ENCODE data around the gene C1orf35.

C1orf35 gene

DNA sequence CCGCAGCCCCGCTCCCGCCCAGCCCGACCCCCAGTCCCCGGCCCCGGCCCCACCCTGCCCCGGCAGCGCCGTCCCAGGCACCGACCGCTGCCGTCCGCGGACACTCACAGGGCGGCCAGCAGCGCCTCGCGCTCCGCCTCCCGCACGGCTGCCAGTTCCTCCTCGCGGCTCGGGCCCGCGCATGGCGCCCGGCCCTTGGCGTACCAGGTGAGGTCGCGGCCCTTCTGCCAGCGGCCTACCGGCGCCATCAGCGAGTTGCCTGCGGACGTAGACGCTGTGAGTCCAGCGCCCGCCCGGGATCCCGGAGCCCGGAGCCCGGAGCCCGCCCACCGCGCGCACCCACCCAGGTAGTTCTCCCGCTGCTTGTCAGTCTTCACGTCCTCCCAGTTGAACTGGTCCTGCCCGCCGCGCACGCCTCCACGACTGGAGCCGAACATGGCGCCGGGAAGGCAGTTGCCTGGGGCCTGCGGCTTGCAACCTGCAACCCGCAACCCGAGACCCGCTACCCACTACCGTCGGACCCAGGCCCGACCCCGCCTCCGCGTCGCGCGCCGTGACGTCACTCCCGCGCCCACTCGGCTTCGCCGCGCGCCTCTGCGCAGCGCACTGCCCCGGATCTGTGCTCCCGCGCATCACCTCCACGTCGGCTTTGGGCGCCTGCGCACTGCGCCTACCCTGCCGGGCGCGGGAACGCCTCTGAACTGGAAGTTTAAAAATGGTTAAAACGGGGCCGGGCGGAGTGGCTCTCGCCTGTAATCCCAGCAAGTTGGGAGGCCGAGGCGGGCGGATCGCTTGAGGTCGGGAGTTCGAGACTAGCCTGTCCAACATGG, at the start of gene C1orf35:
C1orf35 (minus strand) TSS at position 535 of the 830 bp plus-strand sequence; CDS start at position 437, 98 bp downstream.
- peak; percentile 96 for FAIRE-seq
- peak; percentile 93 for DNase-seq (ENCODE audit: extremely low spot score, insufficient read length, low read depth)

DNA sequence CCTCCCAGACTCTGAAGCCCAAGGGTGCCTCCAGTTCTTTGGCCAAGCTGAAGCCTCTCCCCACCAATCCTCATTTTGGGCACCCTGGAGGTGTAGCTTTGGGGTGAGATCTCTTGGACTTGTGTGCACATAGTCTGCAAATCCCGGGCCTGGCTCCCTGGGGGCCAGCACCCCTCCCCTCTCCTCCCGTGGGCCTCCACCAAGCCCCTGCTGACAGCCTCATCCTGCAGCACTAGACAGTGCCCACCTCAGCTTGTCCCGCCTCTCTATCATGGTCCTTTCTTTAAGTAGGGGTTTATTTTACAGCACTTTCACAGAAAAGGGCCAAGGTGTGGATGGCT, 49.8 kb upstream of the C1orf35 start:
- FAIRE-seq (no peak), DNase-seq (ENCODE audit: extremely low spot score, insufficient read length, low read depth) (no peak)

DNA sequence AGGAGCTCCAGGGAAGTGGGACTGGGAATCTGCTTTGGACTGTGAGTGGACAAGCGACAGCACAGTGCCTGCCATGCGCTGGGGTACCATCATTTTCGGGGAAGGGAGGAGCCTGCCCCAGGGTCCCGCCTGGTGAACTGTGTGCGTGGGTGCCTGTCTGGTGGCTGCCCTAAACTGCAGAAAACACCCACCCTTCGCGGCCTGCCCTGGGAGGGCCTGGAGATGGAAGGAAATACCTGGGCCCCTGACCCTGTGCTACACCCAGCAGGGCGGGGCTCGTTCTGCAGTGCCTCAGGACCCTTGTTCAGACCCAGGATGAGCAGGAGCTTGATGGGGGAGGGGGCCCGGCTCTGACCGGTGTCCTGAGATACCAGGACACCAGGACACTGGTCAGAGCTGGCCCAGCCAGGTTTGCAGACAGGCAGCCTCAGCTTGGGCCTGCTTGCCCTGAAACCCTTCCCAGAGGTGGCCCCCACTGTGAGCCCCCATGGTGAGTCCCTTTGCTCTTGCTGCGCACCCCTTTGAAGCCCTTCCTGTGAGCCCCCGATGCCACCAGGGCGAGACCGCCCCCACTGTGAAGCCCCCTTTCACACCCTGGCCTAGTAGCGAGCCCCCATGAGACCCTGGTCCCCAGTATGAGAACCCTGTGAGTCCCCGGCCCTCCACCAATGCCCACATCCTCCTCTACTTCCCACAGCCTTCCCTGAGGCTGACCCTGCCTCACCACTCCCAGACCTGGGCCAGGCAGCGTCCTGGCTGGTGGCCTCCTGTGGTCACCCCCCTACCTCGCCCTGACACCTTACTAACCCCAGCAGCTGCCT, 49.2 kb upstream of the C1orf35 start:
- DNase-seq (ENCODE audit: extremely low spot score, insufficient read length, low read depth) (no peak), FAIRE-seq (no peak)

DNA sequence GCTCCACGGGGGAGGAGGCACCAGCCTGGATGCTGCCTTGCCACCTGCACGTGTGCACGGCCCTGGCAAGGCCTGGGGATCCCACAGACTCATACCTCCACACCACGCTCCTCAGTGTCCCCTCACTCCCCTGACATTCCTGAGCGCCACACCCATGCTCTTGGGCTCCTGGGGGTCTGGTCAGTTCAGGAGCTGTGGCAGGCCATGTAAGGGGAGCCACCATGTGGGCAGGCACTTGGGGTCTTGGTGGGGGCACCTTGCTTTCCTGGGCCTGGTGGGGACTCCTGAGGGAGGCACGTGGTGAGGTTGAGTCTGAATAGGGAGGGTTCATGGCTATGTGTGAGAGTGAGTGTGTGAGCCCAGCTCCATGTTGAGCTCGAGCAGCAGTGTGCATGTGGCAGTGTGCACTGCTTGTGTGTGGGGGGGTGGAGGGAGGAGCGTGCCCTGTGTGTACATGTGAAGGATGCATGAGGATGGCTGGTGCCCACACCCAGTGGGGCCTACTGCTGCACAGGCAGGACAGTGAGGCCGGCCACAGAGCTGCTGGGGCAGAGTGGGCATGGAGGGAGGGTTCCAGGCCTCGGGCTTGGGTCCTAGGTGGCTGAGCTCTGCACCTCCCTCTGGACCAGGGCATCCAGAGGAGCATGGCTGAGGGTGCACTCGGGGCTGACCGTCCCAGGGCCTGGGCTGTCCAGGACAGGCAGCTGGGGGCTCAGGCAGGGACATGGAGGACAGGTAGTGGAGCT, 48.2 kb upstream of the C1orf35 start:
- DNase-seq (ENCODE audit: extremely low spot score, insufficient read length, low read depth) = no peak
- FAIRE-seq = no peak

DNA sequence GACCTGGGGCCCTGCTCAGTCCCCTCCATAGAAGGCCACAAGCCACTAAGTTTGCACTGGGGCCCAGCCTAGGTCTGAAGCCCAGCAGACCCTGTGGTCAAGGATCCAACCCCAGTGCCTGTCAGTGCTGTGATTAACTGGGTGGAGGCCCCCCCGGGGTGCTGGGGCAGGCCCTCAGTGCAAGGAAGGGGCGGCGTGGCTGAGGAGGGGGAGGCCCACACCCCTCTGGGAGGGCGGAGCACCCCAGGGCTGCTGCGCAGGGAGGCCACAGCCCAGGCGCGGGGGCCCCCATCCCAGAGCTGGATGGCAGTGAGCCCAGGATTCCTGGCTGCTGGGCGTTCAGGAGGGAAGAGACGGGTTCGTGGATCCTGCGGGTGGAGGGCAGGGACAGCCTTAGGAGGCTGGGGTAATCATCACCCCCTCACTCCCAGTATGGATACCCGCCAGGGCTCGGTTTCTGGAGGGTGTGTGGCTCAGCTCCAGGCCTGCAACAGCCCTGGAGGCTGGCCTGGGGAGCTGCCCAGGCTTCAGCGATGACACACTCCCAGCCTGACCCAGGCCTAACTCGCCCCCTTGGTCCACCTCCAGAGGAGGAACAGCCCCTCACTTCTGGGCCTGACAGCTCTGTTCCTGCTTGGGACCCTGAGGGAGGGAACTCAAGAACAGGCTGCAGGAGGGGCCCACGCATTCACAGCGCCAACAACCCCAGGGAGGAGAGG, 47.5 kb upstream of the C1orf35 start:
- FAIRE-seq = no peak
- DNase-seq (ENCODE audit: extremely low spot score, insufficient read length, low read depth) = no peak

DNA sequence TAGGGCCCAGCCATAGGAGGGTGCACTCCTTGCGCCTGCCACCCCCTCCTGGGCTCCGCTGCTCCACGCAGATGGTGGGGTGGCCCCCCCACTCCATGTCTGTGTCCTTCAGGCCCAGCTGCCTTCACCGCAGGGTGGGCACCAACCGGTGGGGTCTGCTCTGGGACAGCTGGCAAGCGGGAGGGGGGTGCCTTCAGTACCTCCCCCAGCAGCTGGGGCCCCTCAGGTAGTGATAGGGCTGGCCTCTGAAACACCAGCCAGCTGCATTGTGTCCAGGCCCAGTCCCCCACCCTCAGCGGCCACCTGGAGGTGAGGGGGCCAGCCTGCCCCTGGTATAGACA, 47.0 kb upstream of the C1orf35 start:
- no peak for FAIRE-seq

DNA sequence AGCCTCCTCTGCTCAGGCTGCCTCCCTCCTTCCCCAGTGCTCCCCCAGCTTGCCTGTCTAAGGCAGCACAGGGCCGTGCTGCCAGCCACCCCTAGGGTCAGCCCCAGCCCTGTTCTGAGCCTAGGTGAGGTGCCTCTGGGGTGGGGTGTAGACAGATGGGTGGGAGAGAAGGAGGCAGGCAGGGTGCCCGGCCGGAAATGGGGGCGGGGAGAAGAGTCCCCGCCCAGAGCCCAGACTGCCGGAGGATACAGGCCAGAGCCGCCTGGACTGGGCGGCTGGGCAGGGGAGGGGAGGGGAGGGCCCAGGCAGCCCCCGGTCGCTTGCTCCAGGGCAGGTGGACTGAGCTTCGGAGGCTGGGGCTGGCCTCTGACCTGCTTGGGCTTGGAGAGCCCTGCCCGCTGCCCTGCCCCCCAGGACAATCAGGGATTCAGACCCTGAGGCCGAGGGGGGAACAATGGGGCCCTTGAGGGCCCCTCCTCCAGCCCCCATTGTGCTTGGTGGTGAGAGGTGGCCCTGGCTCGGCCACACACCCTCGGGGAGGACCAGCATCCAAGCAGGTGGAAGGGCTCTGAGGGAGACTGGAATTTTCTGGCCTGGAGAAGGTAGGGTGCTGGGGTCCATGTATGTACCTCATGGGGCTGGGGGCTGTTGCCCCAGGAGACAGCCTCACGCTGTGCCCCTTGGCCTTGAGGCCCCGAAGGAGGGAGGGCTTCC, 46.4 kb upstream of the C1orf35 start, which contains the start of gene GJC2:
GJC2 (plus strand) TSS at position 525 of the 714 bp plus-strand sequence. CDS start 7,829 bp downstream, outside the sequence.
- DNase-seq (ENCODE audit: extremely low spot score, insufficient read length, low read depth) (no peak), FAIRE-seq (no peak)

More for the DNA sequence above, 47.0 kb upstream of the C1orf35 start:
- DNase-seq (ENCODE audit: extremely low spot score, insufficient read length, low read depth) = no peak

DNA sequence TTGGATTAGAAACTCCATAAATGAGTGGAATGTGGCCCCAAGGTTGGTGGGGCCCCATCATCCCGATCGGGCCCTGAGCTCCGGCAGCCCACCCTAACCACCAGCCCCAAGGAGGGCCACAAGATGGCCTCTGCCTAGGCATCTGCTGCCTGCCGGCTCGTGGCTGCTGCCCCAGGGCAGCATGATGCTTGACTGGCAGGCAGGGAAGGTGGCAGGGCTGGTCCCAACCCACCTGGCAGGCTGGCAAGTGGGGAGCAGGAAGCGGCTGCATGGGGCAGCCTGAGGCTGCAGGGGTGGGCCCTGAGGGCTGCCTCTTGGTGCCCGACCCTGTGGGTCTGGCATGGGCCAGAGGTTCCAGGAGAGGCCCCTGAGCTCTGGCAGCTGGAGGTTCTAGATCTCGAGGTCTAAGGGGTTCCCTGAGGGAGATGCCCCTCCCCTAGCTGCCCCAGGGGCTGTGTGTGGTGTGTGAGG, 45.8 kb upstream of the C1orf35 start:
- DNase-seq (ENCODE audit: extremely low spot score, insufficient read length, low read depth) (no peak), FAIRE-seq (no peak)

DNA sequence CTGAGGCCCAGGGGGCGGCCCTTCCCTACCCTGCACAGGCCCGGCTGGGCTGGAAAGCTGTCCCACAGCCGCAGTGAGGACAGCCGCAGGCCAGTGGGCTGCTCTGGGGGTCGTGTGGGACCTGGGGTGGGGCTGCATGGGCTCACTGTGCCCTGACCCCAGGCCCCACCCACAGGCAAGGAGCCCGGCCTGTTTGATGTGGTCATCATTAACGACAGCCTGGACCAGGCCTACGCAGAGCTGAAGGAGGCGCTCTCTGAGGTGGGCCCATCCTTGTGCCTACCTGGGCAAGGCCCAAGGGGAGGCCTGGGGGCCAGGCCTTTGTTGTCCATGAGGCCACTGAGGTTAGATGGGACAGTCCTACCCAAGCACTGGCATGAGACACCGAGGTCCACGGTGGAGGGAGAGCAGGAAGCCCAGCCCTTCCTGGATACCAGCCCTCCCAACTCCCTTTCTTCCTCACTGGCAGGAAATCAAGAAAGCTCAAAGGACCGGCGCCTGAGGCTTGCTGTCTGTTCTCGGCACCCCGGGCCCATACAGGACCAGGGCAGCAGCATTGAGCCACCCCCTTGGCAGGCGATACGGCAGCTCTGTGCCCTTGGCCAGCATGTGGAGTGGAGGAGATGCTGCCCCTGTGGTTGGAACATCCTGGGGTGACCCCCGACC, 45.2 kb upstream of the C1orf35 start:
- DNase-seq (ENCODE audit: extremely low spot score, insufficient read length, low read depth) (no peak), FAIRE-seq (no peak)

DNA sequence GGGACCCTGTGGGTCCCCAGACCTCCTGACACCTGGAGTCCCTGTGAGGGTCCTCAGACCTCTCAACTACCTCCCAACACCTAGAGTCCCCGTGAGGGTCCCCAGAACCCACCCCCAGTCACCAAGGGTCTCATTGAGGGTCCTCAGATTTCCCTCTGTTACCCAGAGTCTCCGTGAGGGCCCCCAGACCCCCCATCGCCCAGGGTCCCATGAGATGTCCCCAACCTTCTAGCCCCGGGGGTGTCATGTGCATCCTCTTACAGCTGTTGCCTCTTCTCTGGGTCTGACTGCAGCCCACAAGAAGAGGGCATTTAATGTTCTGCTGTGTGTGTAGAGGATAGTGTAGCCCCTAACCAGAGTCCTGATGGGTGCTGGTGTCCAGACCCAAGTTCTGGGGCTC, 44.6 kb upstream of the C1orf35 start:
- no peak for FAIRE-seq
- DNase-seq (ENCODE audit: extremely low spot score, insufficient read length, low read depth) = no peak

DNA sequence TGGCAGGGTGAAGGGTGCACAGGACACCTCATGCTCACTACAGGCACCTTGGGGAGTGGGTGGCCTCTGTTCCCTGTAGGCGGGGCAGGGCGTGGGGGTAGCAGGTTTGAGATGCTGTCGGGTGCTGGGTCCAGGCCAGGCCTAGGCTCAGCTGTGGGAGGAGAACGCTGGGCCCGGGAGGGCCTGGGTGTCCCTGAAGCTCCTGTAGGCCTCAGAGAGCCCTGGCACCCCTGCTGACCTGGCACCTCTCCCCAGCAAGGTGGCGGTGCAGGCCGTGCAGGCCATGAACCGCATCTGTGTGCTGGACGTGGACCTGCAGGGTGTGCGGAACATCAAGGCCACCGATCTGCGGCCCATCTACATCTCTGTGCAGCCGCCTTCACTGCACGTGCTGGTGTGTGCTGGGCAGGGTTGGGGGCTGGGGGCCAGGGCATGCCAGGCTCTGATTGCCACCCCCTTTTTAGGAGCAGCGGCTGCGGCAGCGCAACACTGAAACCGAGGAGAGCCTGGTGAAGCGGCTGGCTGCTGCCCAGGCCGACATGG, 44.1 kb upstream of the C1orf35 start:
- no peak for FAIRE-seq
- DNase-seq (ENCODE audit: extremely low spot score, insufficient read length, low read depth) = no peak

DNA sequence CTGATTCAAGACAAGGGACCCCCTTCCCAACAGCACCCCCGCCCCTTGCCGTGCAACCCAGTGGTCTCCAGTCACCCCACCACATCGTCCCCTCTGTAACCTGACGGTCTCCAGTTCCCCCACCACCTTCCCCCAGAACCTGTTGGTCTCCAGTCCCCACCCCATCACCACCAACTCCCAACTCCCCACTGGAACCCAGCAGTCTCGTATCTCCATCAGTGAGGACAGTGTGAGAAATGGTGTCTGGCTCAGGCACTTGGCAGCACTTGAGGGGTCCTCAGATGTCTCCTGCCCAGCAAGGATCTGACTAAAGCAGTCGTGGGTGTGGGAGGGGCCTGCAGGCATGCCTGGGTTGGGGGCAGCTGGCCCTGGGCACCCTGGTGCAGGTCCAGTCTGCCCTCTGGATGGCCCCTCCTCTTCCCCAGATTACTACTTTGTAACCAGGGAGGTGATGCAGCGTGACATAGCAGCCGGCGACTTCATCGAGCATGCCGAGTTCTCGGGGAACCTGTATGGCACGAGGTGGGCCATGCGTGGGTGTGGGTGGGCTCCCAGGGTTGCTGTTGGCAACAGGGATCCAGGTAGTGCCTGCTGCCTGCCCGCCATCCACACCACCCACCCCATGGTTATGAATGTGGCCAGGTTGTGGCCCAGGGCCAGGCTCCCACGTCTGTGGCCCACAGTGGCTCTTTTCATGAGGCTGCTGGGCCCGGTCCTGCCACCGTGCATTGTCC, 43.5 kb upstream of the C1orf35 start:
- FAIRE-seq (no peak), DNase-seq (ENCODE audit: extremely low spot score, insufficient read length, low read depth) (no peak)

DNA sequence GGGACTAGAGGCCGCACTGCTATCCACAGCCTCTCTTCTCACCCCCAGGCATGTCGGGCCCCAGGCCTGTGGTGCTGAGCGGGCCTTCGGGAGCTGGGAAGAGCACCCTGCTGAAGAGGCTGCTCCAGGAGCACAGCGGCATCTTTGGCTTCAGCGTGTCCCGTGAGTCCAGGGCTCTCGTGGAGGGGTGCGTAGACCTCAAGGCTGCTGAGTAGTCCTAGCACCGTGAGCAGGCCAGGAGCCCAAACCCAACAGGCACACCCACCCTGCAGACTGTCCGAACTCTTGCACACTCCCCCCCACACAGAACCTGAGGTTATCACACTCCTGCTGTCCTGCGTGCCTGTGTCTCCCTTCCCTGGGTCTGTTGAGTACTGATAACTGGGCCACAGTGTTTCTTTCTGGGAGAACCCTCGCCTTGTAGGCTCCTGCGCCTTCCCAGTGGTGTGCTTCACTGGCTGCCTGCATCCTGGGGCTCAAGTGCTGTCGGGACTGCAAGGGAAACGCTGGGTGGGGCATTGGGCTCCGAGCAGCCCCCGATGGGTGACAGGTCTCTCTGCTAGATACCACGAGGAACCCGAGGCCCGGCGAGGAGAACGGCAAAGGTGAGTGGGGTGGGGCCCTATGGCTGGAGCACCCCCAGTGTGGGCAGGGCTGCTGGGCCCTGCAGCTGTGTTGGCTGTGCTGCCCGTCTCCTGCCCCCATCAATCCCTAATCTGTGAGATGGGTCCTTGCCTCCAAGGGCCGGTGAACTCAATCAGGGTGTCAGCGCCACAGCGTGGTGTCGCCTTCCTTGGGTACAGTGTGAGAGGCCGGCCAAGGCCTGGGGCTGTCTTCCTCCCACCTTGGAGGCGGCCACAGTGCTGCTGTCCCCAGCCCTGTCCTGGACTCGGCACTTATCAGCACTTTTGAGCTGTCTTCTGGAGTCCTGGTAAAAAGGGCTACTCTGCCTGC, 42.6 kb upstream of the C1orf35 start:
- no peak for DNase-seq (ENCODE audit: extremely low spot score, insufficient read length, low read depth)
- no peak for FAIRE-seq

DNA sequence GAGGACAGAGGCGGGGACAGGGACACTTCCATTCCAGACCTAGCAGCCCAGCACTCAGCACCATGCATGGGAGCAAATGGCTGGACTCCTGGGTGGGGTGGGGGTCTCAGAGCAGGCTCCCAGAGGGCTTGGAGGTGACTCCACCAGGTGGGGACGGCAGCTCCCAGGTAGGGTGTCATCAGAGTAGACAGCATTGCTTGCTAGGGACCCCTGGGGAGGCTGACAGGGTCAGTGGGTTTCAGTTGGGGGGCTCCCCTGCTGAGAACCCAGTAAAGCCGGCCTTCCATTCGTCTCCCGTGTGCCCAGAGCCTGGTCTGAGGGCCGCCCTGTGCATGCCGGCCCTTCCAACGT, 41.8 kb upstream of the C1orf35 start:
- FAIRE-seq (no peak), DNase-seq (ENCODE audit: extremely low spot score, insufficient read length, low read depth) (no peak)

DNA sequence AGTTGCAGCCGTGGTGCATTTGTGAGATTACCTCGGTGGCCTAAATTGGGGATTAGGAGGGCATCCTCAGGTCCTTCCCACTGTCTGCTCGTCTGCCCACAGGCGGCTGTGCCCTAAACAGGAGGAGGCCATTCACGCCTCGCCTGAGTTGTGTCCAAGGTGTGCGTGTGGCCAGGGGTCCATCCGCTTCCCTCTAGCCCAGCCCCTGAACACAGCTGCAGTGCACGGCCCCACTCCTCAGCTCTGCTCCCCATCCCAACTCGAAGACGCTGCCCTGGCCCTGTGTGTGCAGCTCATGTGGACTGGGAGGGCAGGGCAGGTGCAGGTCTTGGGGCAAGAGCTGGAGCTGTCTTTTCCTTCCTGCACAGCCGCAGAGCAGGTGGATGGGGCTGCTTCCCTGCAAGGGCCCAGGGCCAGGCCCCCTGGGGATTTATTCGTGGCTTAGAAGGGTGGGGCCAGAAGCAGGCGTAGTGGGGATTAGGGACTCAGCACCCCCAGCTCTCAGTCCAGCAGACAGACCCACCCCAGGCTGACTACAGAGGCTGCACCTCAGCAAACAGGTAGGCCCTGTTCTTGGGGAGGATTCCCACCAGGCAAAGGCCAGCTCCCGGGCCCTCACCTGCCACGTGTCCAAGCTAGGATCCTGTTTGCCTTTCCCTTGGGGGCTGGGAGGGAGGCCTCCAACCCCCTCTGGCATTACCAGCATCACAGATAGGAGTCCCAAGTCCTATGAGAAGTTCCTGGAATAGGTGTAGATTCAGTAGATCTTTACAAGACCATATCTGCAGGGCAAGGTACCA, 41.3 kb upstream of the C1orf35 start:
- no peak for FAIRE-seq
- DNase-seq (ENCODE audit: extremely low spot score, insufficient read length, low read depth) = no peak

Measured in GM18507 (cell line).